Measurements from ENCODE around the gene BTBD6. TPM values are rescaled to one million over a fixed set of nuclear protein-coding genes. Genes with fewer than 3 reads are reported as not detected.
A peak's percentile ranks its signal among the peaks of the same experiment; 100 is the strongest.
"Not testable (repeated sequence)": the region's sequence is repeated elsewhere in the genome, so short reads cannot be mapped to it uniquely, and the experiment has no call there.

Gene BTBD6
- total and polyA plus RNA-seq, 2 experiments from 2014 or later, result 20.3 to 20.9 TPM

DNA sequence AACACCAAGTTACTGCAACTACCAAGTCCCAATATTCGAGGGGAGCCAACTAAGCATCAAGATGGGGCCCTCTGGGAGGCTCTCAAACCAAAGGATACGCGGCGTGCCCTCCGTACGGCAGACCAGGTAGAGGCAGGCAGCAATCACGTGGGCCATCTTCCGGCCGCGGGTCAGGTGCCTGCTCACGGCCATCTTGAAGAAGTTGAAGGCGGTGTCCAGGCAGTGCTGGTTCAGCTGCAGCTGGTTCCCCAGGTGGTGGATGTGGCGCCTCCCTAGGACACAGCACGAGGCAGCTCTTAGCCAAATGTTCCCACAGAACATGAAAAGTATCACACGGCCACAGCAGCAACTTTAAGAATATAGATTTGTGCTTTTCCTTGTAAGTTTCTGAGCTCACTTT is 24.3 kb downstream of the BTBD6 start:
- no peak for DNase-seq (ENCODE audit: low read depth in 1 of 2, low spot score in 1 of 2)
- H3K4me1 ChIP-seq (ENCODE audit: low read depth), result no peaks in the 10 kb centered on the region
- H3K27me3 ChIP-seq, result no peaks in the 10 kb centered on the region
- no peaks in the 10 kb centered on the region for H3K9me3 ChIP-seq (ENCODE audit: low read depth)
- no peaks in the 10 kb centered on the region for H3K36me3 ChIP-seq
- no peak overlapping the region for H3K4me3 ChIP-seq
- H3K27ac ChIP-seq, result no peak overlapping the region
- TF ChIP-seq, protein P1, sequence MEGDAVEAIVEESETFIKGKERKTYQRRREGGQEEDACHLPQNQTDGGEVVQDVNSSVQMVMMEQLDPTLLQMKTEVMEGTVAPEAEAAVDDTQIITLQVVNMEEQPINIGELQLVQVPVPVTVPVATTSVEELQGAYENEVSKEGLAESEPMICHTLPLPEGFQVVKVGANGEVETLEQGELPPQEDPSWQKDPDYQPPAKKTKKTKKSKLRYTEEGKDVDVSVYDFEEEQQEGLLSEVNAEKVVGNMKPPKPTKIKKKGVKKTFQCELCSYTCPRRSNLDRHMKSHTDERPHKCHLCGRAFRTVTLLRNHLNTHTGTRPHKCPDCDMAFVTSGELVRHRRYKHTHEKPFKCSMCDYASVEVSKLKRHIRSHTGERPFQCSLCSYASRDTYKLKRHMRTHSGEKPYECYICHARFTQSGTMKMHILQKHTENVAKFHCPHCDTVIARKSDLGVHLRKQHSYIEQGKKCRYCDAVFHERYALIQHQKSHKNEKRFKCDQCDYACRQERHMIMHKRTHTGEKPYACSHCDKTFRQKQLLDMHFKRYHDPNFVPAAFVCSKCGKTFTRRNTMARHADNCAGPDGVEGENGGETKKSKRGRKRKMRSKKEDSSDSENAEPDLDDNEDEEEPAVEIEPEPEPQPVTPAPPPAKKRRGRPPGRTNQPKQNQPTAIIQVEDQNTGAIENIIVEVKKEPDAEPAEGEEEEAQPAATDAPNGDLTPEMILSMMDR (IDR thresholded peaks at IDR 0.05; ENCODE audit: low read depth, low read length), result no peak

DNA sequence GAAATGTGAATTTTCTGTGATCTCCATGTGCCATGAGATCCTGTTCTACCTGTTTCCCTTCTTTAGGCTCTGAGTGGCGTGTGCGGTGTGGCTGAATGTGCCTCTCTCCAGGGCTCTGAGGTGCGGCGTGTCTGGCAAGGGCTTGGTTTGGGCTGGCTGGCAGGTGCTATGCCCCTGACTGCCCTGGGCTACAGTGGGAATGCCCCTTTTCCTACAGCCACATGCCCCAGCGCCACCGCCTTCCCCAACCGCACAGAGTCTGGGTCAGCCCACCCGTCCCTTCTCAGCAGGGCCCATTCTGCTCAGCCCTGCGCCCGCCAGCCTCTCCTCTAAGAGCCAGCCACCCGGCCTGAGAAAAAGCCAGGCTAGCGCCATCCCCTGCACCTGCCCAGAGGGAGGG is 24.7 kb downstream of the BTBD6 start:
- H3K4me3 ChIP-seq, result no peak overlapping the region
- H3K27ac ChIP-seq, result no peak overlapping the region
- no peaks in the 10 kb centered on the region for H3K36me3 ChIP-seq
- no peak for DNase-seq (ENCODE audit: low read depth in 1 of 2, low spot score in 1 of 2)
- no peaks in the 10 kb centered on the region for H3K9me3 ChIP-seq (ENCODE audit: low read depth)
- no peaks in the 10 kb centered on the region for H3K27me3 ChIP-seq
- H3K4me1 ChIP-seq (ENCODE audit: low read depth), result no peaks in the 10 kb centered on the region
- TF ChIP-seq, protein P1 (IDR thresholded peaks at IDR 0.05; ENCODE audit: low read depth, low read length), result no peak

DNA sequence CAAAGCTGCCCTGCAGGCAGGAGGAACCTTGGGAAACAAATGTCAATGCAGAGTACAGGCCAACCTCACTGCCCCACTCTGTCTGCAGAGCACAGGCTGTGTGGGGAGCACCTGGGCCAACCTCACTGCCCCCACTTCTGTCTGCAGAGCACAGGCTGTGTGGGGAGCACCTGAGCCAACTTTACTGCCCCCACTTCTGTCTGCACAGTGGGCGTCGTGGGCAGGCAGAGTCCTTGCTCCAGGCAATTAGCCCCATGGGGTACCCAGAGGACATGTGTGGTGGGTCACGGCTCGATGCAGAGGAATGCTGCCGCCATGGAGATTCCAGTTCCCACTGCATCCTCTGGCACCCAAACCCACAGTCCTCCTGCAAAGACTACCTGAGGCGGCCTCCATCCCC is 26.3 kb downstream of the BTBD6 start:
- no peak overlapping the region for H3K27ac ChIP-seq
- no peaks in the 10 kb centered on the region for H3K9me3 ChIP-seq (ENCODE audit: low read depth)
- TF ChIP-seq, protein P1 (IDR thresholded peaks at IDR 0.05; ENCODE audit: low read depth, low read length), result no peak
- no peaks in the 10 kb centered on the region for H3K27me3 ChIP-seq
- no peak for DNase-seq (ENCODE audit: low read depth in 1 of 2, low spot score in 1 of 2)
- no peaks in the 10 kb centered on the region for H3K4me1 ChIP-seq (ENCODE audit: low read depth)
- H3K36me3 ChIP-seq, result no peaks in the 10 kb centered on the region
- no peak overlapping the region for H3K4me3 ChIP-seq

DNA sequence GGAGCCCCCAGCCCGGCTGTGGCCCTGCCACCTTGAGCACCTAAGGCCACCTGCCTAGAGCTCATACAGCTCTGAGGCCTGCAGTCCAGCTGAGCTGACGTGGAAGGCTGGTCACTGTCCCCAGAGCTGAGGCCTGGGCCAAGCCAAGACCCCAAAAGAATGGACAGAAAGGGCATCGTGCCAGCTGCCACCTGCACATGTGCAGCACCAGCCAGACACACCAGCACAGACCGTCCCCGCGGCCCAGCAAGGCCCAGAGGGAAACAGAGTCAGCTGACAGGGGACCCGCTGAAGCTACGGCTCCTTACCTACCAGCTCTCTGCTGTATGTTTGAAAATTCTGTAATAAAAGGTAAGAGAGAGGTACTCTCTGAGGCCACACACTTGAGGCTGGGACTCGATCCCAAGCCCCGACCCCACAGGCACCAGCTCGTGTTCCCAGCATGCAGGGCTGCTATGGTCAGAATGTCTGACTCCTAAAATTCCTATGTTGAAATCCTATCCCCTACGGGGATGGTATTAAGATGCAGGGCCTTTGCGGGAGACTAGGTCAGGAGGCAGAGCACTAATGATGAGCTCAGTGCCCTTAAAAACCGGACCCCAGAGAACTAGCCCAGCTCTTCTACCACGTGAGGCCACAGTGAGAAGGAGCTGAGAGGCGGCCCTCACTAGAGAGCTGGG is 27.1 kb downstream of the BTBD6 start:
- H3K36me3 ChIP-seq, result no peaks in the 10 kb centered on the region
- H3K4me1 ChIP-seq (ENCODE audit: low read depth), result no peaks in the 10 kb centered on the region
- H3K9me3 ChIP-seq (ENCODE audit: low read depth), result no peaks in the 10 kb centered on the region
- DNase-seq (ENCODE audit: low read depth in 1 of 2, low spot score in 1 of 2), result peak in 1 of 2 donors; percentile 80
- H3K27me3 ChIP-seq, result no peaks in the 10 kb centered on the region
- H3K27ac ChIP-seq, result no peak overlapping the region
- no peak overlapping the region for H3K4me3 ChIP-seq
- TF ChIP-seq, protein P1 (IDR thresholded peaks at IDR 0.05; ENCODE audit: low read depth, low read length), result no peak

DNA sequence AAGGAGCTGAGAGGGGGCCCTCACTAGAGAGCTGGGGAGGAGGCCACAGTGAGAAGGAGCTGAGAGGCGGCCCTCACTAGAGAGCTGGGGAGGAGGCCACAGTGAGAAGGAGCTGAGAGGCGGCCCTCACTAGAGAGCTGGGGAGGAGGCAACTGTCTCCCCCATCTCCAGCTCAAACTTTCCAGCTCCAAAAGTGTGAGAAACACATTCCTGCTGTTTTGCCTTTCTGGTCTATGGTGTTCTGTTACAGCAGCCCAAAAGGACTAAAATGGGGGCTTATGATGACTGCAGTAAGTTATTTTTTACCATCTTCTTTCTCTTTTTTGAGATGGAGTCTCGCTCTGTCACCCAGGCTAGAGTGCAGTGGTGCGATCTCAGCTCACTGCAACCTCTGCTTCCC is 29.1 kb downstream of the BTBD6 start:
- H3K9me3 ChIP-seq (ENCODE audit: low read depth); H3K4me3 ChIP-seq; DNase-seq (ENCODE audit: low read depth in 1 of 2, low spot score in 1 of 2); H3K36me3 ChIP-seq; H3K27me3 ChIP-seq; H3K4me1 ChIP-seq (ENCODE audit: low read depth); H3K27ac ChIP-seq: not testable (repeated sequence)

DNA sequence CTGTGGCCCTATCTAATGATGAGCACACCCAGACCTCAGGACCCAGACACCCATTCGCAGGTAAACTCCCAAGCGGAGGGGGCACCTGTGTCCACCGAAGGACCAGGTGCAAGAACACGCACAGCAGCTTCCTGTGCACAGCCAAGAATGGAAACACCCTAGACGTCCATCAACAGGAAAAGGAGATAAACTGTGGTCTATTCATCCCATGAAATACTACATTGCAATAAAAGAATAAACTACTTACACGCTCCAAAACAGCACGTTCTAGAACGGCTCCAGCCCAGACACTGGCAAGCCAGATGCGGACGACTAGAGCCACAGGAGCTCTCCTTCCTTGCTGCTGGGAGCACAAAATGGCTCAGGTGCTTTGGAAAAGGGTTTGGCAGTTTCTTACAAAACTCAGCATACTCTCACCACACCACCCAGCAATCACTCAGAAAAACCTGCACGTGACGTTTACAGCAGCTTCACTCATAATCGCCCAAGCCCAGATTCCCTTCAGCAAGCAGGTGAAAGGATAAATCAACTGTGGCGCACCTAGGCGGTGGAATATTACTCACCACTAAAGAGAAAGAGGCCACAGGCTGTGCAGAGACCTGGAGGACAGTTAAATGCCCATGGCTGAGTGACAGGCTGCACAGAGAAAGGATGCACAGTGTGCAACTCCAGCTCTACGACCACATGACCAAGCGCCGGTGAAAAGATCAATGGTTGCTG is 31.5 kb downstream of the BTBD6 start:
- Histone ChIP-seq H3K27me3 (no peaks in the 10 kb centered on the region), H3K4me1 (ENCODE audit: low read depth) (no peaks in the 10 kb centered on the region)
- no peak for DNase-seq (ENCODE audit: low read depth in 1 of 2, low spot score in 1 of 2)

More for the DNA sequence above, 31.5 kb downstream of the BTBD6 start:
- Histone ChIP-seq H3K9me3 (ENCODE audit: low read depth) (no peaks in the 10 kb centered on the region), H3K27ac (no peak overlapping the region), H3K36me3 (no peaks in the 10 kb centered on the region), H3K4me3 (no peak overlapping the region)
- TF ChIP-seq, protein P1 (IDR thresholded peaks at IDR 0.05; ENCODE audit: low read depth, low read length), result no peak
